Keratinocyte (primary cell): ENCODE data around the gene MSI2.

Experiments
- CTCF ChIP-seq, 3 experiments: IDR thresholded peaks in 1 of 3; conservative IDR thresholded peaks in 1 of 3; optimal IDR thresholded peaks in 1 of 3; 2 replicates in 2 of 3; 3 replicates in 1 of 3; pipeline versions ENCODE3 to v1.5.1; 2011; ENCODE audit warnings: low read length in 3 of 3, mild to moderate bottlenecking in 3 of 3, moderate library complexity in 2 of 3, control low read depth in 1 of 3, inconsistent platforms in 1 of 3; ENCODE audit not compliant: insufficient read depth in 2 of 3; ENCODE audit errors: extremely low read depth in 1 of 3
- EZH2 ChIP-seq: IDR thresholded peaks from one replicate; pipeline ENCODE4 v1.6.1; 2012; ENCODE audit warnings: inconsistent platforms, mild to moderate bottlenecking, low read length, moderate library complexity

GRCh38 chr17:57715981-57716380, 459.7 kb downstream of the MSI2 start:
- no peak for TF ChIP-seq CTCF (optimal IDR thresholded peaks at IDR 0.05 in 1 of 3, IDR thresholded peaks at IDR 0.05 in 1 of 3, conservative IDR thresholded peaks at IDR 0.05 in 1 of 3; ENCODE audit: extremely low read depth in 1 of 3, insufficient read depth in 2 of 3, low read length in 3 of 3)
- TF ChIP-seq EZH2 = no peak
